ENCODE data around the gene SPIRE2. TPM values are rescaled to one million over a fixed set of nuclear protein-coding genes. Genes with fewer than 3 reads are reported as not detected.

Gene SPIRE2
- total and polyA plus RNA-seq, 9 of the 15 experiments (the other 6 are each of a cell fraction or from before 2014, with no cell fraction given), result 0.70 to 7.5 (median 4.6) TPM

GRCh38 chr16:89827383-89828198, 684 bp upstream of the SPIRE2 start (continued):
- no peak for TF ChIP-seq CEBPZ (IDR thresholded peaks at IDR 0.05; ENCODE audit: borderline replicate concordance, low read depth, low read length)
- TF ChIP-seq FOXP4 (CRISPR knock-in tag; IDR thresholded peaks at IDR 0.05; ENCODE audit: borderline replicate concordance), result peak; percentile 10; the same call in 1 of the 2 replicates
- 0 out of 2 replicates have a peak, but pooled peaks have one; percentile 33 for TF ChIP-seq HNRNPL (IDR thresholded peaks at IDR 0.05; ENCODE audit: low read depth, low read length)
- TF ChIP-seq ZNF121 (CRISPR knock-in tag; conservative IDR thresholded peaks at IDR 0.05), result peak; percentile 94
- no peak for TF ChIP-seq ETV5 (CRISPR knock-in tag; IDR thresholded peaks at IDR 0.05; ENCODE audit: low read depth)
- no peak for TF ChIP-seq ZKSCAN1 (IDR thresholded peaks at IDR 0.05; ENCODE audit: low read depth, low read length)
- no peak for TF ChIP-seq TBP (optimal IDR thresholded peaks at IDR 0.05; ENCODE audit: low read depth, low read length)
- no peak for TF ChIP-seq SRSF1 (IDR thresholded peaks at IDR 0.05; ENCODE audit: low read depth, low read length)
- TF ChIP-seq SP1 (CRISPR knock-in tag; IDR thresholded peaks at IDR 0.05), result no peak
- TF ChIP-seq ZNF766 (CRISPR knock-in tag; conservative IDR thresholded peaks at IDR 0.05), result no peak
- no peak for TF ChIP-seq BDP1 (IDR thresholded peaks at IDR 0.05; ENCODE audit: insufficient read depth, insufficient read length)
- TF ChIP-seq NR2C2 (CRISPR knock-in tag; IDR thresholded peaks at IDR 0.05), result no peak
- TF ChIP-seq NR2C2 (tag; IDR thresholded peaks at IDR 0.05), result 0 out of 2 replicates have a peak, but pooled peaks have one; percentile 21
- no peak for TF ChIP-seq MAFG (tag; conservative IDR thresholded peaks at IDR 0.05)
- TF ChIP-seq TSC22D4 (tag; IDR thresholded peaks at IDR 0.05), result no peak
- TF ChIP-seq CCNT2 (IDR thresholded peaks at IDR 0.05; ENCODE audit: borderline replicate concordance, extremely low read depth, insufficient read length, low read depth, low read length), result no peak
- TF ChIP-seq RB1 (IDR thresholded peaks at IDR 0.05; ENCODE audit: low read depth), result peak; percentile 8; the same call in 1 of the 2 replicates
- TF ChIP-seq RBM25 (IDR thresholded peaks at IDR 0.05; ENCODE audit: low read depth, low read length, severe bottlenecking), result peak; percentile 63
- TF ChIP-seq POLR3A (IDR thresholded peaks at IDR 0.05; ENCODE audit: borderline replicate concordance, extremely low read depth, insufficient read depth, insufficient read length), result no peak
- 0 out of 2 replicates have a peak, but pooled peaks have one; percentile 48 for TF ChIP-seq FOXK1 (CRISPR knock-in tag; IDR thresholded peaks at IDR 0.05; ENCODE audit: borderline replicate concordance)
- no peak for TF ChIP-seq MTA2 (IDR thresholded peaks at IDR 0.05; ENCODE audit: low read depth)

Data from K562 (cell line).